IPS DF 6.9 (cell line): ENCODE results near the gene NRCAM.

ENCODE experiments used
- DNase-seq: peaks from one replicate; pipeline ENCODE4 v3.0.0-alpha.2; 2013; ENCODE audit warnings: low read depth, low spot score
- H3K27ac ChIP-seq: one replicate; pipeline ENCODE4 v1.5.1; 2013; ENCODE audit warnings: low read length, control low read depth
- H3K27me3 ChIP-seq: 2 replicates; pipeline ENCODE4 v1.6.1; 2013; ENCODE audit warnings: mild to moderate bottlenecking, low read length; ENCODE audit not compliant: control insufficient read depth, insufficient read depth
- H3K36me3 ChIP-seq: 2 replicates; pipeline ENCODE4 v1.6.1; 2013; ENCODE audit warnings: low read length; ENCODE audit not compliant: control insufficient read depth, insufficient read depth
- H3K4me1 ChIP-seq: 2 replicates; pipeline ENCODE4 v1.6.1; 2013; ENCODE audit warnings: low read length; ENCODE audit not compliant: control insufficient read depth, insufficient read depth
- H3K4me3 ChIP-seq: 2 replicates; pipeline ENCODE4 v1.5.1; 2013; ENCODE audit warnings: mild to moderate bottlenecking, low read length
- H3K9me3 ChIP-seq: 2 replicates; pipeline ENCODE4 v1.6.1; 2013; ENCODE audit warnings: low read length, inconsistent platforms; ENCODE audit not compliant: control insufficient read depth, insufficient read depth
- WGBS: extraction: QIAGEN DNeasy Blood & Tissue Kit; methylation state at CpG from one replicate; pipeline ENCODE4 v1.1.7; 2013; ENCODE audit warnings: mixed read lengths, missing lambda C conversion rate; ENCODE audit not compliant: insufficient read length, insufficient coverage; 5-methylcytosine and 5-hydroxymethylcytosine counted together

Gene NRCAM

DNA sequence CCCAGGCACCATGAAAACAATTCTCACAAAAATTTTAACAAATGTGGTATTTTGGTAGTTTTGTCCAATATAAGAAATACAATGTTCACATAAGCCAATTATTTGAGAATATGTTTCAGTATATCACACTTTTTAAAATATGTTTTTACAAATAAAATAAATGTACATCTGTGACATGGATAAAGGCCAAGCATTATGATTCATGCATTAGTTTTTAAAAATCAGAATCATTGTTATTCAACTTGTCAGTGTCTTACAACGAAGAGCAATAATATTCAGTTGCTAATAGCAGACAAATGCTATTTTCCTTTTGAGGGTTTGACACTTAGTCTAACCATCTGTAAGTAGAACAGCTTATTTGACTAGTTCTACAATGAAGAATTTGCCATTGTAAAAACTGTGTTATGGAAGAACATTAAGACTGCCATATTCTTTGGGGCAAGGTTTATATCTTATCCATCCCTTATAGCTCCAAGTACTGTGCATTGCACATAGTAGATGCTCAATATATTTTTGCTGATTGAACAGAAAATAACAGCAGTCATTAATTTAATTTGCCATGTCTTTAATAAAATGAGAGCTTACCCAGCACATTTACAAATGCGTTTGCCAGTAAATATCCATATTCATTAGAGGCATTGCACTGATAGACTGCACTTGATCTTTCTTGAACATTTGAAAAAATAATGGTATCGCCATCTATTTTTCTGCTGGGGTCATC is 258.7 kb downstream of the NRCAM start:
- Histone ChIP-seq H3K4me3 (no peak overlapping the region), H3K4me1 (peaks cover 2% of the 10 kb centered on the region; the same call in 1 of the 2 replicates), H3K36me3 (no peaks in the 10 kb centered on the region), H3K27me3 (no peaks in the 10 kb centered on the region; the same call in 1 of the 2 replicates), H3K27ac (no peak overlapping the region), H3K9me3 (no peaks in the 10 kb centered on the region)
- DNase-seq: no peak
- no CpG with 5 or more reads among the region's 3 CpGs for WGBS

DNA sequence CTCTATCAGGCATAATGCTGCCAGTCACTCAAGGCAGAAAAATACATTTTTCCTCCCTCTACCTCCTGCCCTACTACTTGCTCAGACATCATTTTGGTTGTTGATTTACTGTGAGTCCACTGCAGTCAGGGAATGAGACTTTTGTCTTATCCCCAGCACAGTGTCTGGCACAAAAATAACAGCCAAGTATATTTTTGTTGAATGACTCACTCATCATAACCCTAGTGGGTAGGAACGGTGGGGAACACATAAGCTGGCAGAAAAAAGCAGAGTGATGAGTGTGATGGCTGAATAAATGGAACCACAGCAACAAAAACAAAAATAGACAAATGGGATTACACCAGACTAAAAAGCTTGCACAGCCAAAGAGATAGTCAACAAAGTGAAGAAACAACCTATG is 260.2 kb downstream of the NRCAM start:
- DNase-seq: no peak
- Histone ChIP-seq H3K27me3 (no peaks in the 10 kb centered on the region), H3K27ac (no peak overlapping the region), H3K9me3 (no peaks in the 10 kb centered on the region), H3K4me1 (peaks cover 2% of the 10 kb centered on the region; the same call in 1 of the 2 replicates), H3K36me3 (no peaks in the 10 kb centered on the region), H3K4me3 (no peak overlapping the region)
- WGBS: no CpG with 5 or more reads among the region's 1 CpG

DNA sequence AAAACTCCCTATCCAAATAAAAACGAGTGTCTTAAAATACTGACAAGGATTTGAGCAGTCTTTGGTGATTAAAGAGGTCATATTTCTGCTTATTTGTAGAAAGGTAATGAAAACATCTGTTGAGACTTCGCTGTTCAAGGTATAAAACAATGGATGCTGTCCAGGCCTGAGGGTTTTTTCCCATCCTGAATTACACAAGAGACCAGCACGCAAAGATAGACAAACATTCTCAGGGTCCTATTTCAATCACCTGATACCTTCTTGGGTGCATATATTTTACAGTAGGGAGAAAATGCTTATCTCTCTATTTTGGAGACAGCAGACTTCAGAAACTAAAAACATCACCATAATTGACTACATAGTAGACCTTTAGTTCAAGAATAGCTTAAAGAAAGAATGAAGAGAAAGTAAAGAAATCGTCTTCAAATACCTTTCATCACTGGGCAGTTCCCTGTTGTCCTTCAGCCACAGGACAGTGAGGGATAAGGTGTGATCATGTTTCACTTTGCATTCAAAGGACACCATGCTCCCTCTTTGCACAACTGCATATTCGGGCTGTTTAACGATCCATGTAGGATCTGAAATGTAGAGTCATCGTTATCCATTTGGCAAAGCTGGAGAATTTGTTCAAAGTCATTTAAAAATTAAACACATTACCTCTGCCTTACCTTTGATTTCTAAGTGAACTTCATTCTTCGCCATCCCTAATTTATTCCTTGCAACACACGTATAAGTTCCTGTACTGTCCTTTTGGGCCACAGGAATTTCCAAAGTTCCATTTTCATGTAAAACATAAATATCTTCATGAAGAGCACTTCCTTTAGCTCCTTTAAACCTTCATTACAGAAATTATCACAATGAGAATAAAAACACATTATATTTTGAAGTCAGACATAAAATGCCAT is 262.4 kb downstream of the NRCAM start:
- no CpG with 5 or more reads among the region's 9 CpGs for WGBS
- H3K36me3 ChIP-seq: no peaks in the 10 kb centered on the region
- no peak for DNase-seq

DNA sequence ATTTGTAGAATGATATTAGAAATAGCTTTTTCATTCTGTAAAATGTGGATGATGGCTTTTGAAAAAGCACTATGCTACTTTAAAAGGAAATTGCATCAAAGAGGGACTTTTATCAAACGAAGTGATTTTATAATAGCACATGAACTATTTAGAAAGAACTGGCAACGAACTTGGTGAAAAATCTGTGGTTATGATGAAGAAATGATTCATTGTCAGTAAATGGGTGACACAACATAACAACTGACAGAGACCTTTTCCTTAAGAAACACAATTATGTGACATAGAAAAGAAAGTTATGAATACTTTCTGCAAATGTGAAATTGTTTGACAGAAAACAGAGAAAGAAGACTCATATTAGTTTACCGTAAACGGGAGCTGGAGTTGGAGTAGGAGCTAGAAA is 265.3 kb downstream of the NRCAM start:
- H3K36me3 ChIP-seq: no peaks in the 10 kb centered on the region
- H3K4me3 ChIP-seq: no peak overlapping the region
- H3K9me3 ChIP-seq: no peaks in the 10 kb centered on the region; the same call in 1 of the 2 replicates
- H3K27me3 ChIP-seq: no peaks in the 10 kb centered on the region
- WGBS: no CpG with 5 or more reads among the region's 4 CpGs
- peaks cover 2% of the 10 kb centered on the region; the same call in 1 of the 2 replicates for H3K4me1 ChIP-seq
- no peak overlapping the region for H3K27ac ChIP-seq
- DNase-seq: no peak

More for the DNA sequence above, 262.4 kb downstream of the NRCAM start:
- no peaks in the 10 kb centered on the region for H3K9me3 ChIP-seq
- H3K4me3 ChIP-seq: no peak overlapping the region
- H3K27me3 ChIP-seq: no peaks in the 10 kb centered on the region
- peaks cover 2% of the 10 kb centered on the region; the same call in 1 of the 2 replicates for H3K4me1 ChIP-seq
- H3K27ac ChIP-seq: no peak overlapping the region

DNA sequence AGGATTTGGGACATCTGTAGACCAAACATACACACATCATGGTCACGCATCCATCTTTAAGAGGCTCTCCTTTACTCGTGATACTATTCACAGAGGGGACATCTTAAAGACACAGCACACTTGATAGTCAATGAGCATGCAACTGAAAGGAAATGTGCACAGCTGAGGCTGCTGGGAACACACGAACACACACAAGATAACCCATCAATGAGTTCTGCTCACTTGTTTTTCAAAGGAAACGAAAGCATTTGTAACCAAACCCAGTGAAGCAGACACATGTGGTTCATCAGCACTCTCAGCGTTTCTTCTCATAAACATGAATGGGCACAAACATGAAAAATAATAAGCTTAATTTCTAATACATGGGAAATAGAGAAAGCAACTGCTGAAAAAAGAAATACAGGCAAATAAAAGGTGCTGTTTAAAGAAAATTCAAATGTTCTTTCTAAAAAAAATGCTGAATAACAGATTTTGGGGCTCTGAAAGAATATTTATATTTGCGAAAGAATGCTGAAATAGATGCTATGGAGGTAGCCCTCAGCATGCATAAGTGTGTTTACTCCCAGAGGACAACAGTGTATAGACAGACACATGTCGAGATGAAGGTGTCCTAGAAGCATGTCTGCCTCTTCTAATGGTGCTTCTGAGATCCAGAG is 266.4 kb downstream of the NRCAM start:
- Histone ChIP-seq H3K4me1 (peaks cover 2% of the 10 kb centered on the region; the same call in 1 of the 2 replicates), H3K27me3 (no peaks in the 10 kb centered on the region), H3K36me3 (no peaks in the 10 kb centered on the region), H3K9me3 (no peaks in the 10 kb centered on the region; the same call in 1 of the 2 replicates), H3K27ac (no peak overlapping the region), H3K4me3 (no peak overlapping the region)
- WGBS: no CpG with 5 or more reads among the region's 7 CpGs
- no peak for DNase-seq

DNA sequence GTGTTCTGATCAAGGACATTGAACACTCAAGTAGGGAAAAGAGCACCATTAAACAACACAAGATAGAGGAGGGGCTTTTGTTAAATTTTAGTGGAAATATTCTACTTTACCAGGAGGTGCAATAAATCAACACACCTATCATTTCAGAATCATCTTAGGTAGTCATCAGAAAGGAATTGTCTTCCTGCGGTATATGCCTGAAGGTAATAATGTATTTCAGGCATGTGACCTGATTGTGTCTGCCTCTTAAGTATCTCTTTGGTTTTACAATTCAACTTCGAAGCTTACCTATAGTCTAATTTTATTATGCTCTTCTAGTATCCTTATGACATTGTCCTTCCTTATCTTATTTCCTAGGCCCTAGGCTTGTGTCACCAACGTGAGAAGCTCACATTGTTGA is 267.5 kb downstream of the NRCAM start:
- Histone ChIP-seq H3K27me3 (no peaks in the 10 kb centered on the region), H3K27ac (no peak overlapping the region), H3K4me3 (no peak overlapping the region), H3K4me1 (no peaks in the 10 kb centered on the region), H3K9me3 (no peaks in the 10 kb centered on the region; the same call in 1 of the 2 replicates), H3K36me3 (no peaks in the 10 kb centered on the region)
- no CpG with 5 or more reads among the region's 3 CpGs for WGBS
- no peak for DNase-seq

DNA sequence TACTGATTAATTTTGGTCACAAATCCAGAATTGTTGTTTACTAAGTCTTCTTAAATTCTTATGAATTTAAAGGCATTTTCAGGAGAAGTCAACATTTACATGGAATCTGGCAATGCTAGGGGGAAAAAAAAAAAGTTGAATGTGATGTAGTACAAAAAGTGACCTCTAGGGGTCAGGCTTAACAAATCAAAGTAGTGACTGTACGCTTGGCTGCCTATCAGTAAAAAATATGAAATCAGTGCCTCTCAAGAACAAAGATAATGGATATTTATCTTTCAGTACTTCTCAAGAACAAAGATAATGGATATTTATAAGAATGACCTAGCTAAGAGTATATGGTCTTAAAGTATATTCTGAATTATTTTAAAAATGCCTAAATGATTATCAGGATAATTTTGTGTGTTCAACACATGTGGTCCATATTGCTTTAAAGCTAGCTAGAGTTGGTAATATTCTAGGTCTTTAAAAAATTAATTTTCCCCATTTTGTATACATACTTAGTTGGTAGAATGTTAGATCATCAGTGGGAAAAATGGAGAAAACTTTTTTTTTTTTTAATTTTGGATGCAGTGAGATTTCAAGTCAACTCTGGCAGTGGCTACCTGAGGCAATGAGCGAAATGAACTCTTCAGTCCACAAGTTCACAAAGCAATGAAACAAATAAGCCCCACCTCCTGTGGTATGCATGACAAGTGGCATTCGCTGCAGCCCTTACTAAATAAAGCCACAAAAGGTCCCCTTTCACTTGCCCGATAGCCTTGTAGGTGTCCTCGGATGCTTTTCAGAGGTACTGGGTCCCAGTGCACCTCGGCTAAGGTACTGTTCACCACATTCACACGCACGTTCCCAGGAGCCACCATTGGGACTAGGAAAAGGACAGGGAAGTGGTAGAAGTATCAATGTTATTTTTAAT is 274.9 kb downstream of the NRCAM start:
- H3K27ac ChIP-seq: no peak overlapping the region
- no peaks in the 10 kb centered on the region for H3K27me3 ChIP-seq
- DNase-seq: peak; percentile 85
- no peak overlapping the region for H3K4me3 ChIP-seq
- no peaks in the 10 kb centered on the region for H3K4me1 ChIP-seq
- H3K9me3 ChIP-seq: no peaks in the 10 kb centered on the region
- H3K36me3 ChIP-seq: no peaks in the 10 kb centered on the region
- WGBS: no CpG with 5 or more reads among the region's 8 CpGs

DNA sequence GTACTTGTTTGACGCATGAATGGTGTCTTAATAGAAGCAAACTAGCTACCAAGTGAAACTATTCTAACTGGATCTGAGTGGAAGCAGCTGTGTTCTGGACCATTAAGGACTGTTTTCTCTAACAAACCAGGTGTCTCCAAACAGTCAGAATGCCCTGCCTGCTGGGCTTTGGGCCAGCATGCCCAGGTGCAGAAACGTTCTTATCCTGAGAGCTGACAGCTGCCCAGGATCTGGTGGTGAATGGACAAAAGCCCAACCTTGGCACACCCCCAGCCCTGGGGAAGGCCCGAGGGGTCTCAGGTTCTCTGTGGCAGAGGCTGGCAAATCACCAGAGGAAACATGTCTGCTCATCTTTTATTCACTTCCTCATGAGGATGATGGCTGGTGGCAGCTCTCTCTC is 277.8 kb downstream of the NRCAM start:
- H3K4me1 ChIP-seq: no peaks in the 10 kb centered on the region
- H3K4me3 ChIP-seq: no peak overlapping the region
- DNase-seq: no peak
- H3K36me3 ChIP-seq: no peaks in the 10 kb centered on the region
- H3K27me3 ChIP-seq: no peaks in the 10 kb centered on the region
- H3K27ac ChIP-seq: no peak overlapping the region
- no CpG with 5 or more reads among the region's 3 CpGs for WGBS
- no peaks in the 10 kb centered on the region for H3K9me3 ChIP-seq

DNA sequence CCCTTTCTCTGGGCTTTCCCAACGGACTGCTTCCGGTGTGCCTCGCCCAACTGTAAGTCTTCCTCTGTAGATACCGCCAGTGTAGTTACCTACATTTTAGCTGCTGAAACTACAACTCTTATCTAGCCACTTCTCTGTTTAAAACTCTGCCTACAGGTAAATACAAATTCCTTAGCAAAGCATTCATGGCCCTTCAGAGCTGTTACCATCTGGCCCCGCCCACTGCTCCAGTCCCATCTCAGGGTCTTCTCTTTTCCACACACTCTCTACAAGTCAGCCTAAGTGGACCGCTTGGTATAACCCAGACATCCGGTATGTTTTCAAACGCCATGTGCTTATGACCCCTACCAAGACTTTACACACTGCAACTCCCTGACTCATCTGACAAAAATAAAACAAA is 285.1 kb downstream of the NRCAM start:
- Histone ChIP-seq H3K9me3 (no peaks in the 10 kb centered on the region), H3K36me3 (no peaks in the 10 kb centered on the region), H3K27me3 (no peaks in the 10 kb centered on the region), H3K27ac (no peak overlapping the region), H3K4me1 (peaks cover 1% of the 10 kb centered on the region; the same call in 1 of the 2 replicates), H3K4me3 (no peak overlapping the region)
- whole genome bisulfite sequencing: no CpG with 5 or more reads among the region's 8 CpGs
- no peak for DNase-seq
